CD4-positive, alpha-beta T cell (primary cell): ENCODE results near the gene TPP1. TPM values are rescaled to one million over a fixed set of nuclear protein-coding genes. Genes with fewer than 3 reads are reported as not detected.
A peak's percentile ranks its signal among the peaks of the same experiment; 100 is the strongest.

Experiments used
- ATAC-seq: fragments of 200-7000 bp; cut with Tn5 transposase; one replicate; pipeline ENCODE4 v1.10.0; 2022; ENCODE audit warnings: mild to moderate bottlenecking; ENCODE audit not compliant: poor library complexity
- CTCF ChIA-PET: fragments of 350-600 bp; sonication (Branson Sonifier 250); formaldehyde crosslinking; loops from one replicate; lab custom pipeline; 2021; ENCODE audit warnings: antibody characterized with exemption, inconsistent platforms; lab: Charles Lee
- POLR2A ChIA-PET: fragments of 350-600 bp; sonication (Branson Sonifier 250); formaldehyde crosslinking; loops from one replicate; lab custom pipeline; 2021; ENCODE audit warnings: antibody characterized with exemption, inconsistent platforms; lab: Charles Lee
- DNase-seq, 14 experiments: peaks; one replicate each; pipeline ENCODE4 v3.0.0-alpha.2; 2013 to 2020; ENCODE audit warnings: mixed read lengths in 2 of 14
- H3K27ac ChIP-seq, 2 donors: one replicate each; pipeline versions ENCODE4 v1.5.1 to v1.7.0; 2013; ENCODE audit warnings: low read length in 2 of 2, low read depth in 1 of 2, mild to moderate bottlenecking in 1 of 2
- H3K27me3 ChIP-seq, 2 experiments: 1 replicate in 1 of 2; 2 replicates in 1 of 2; pipeline versions ENCODE4 v1.6.1 to v1.7.0; 2013; ENCODE audit warnings: low read length in 2 of 2, control low read depth in 1 of 2, mild to moderate bottlenecking in 1 of 2, moderate library complexity in 1 of 2; ENCODE audit not compliant: insufficient read depth in 2 of 2, control insufficient read depth in 1 of 2
- H3K36me3 ChIP-seq: one replicate; pipeline ENCODE4 v1.6.1; 2013; ENCODE audit warnings: low read length, control low read depth; ENCODE audit not compliant: insufficient read depth
- H3K4me1 ChIP-seq: one replicate; pipeline ENCODE4 v1.6.1; 2013; ENCODE audit warnings: low read length, control low read depth; ENCODE audit not compliant: insufficient read depth
- H3K4me3 ChIP-seq: one replicate; pipeline ENCODE4 v1.5.1; 2013; ENCODE audit warnings: mild to moderate bottlenecking, low read length, moderate library complexity
- H3K9me3 ChIP-seq, 2 experiments: 1 replicate in 1 of 2; 2 replicates in 1 of 2; pipeline versions ENCODE4 v1.6.1 to v1.7.0; 2013; ENCODE audit warnings: low read length in 2 of 2, mild to moderate bottlenecking in 2 of 2, control low read depth in 1 of 2, moderate library complexity in 1 of 2; ENCODE audit not compliant: control insufficient read depth in 1 of 2, insufficient read depth in 1 of 2
- H3K27ac Mint-ChIP-seq: one replicate; pipeline ENCODE4 v1.8.0; 2020; ENCODE audit warnings: mixed read lengths
- H3K27me3 Mint-ChIP-seq: one replicate; pipeline ENCODE4 v1.8.0; 2021; ENCODE audit warnings: mixed read lengths
- H3K36me3 Mint-ChIP-seq: one replicate; pipeline ENCODE4 v1.8.0; 2021; ENCODE audit warnings: low read depth, mixed read lengths
- H3K4me1 Mint-ChIP-seq: one replicate; pipeline ENCODE4 v1.8.0; 2021; ENCODE audit warnings: low read depth, mixed read lengths
- H3K4me3 Mint-ChIP-seq: one replicate; pipeline ENCODE4 v1.8.0; 2020; ENCODE audit warnings: mild to moderate bottlenecking, mixed read lengths
- H3K9me3 Mint-ChIP-seq: one replicate; pipeline ENCODE4 v1.8.0; 2020; ENCODE audit warnings: mixed read lengths
- CTCF ChIP-seq: fragments of 200-600 bp; IDR thresholded peaks from one replicate; pipeline ENCODE4 v1.8.0; 2022; ENCODE audit warnings: antibody characterized with exemption, mild to moderate bottlenecking
- intact Hi-C, 2 experiments: fragments of 100-400 bp; cut with DNase I in 1 of 2; cut with micrococcal nuclease in 1 of 2; formaldehyde crosslinking; loops; one replicate each; pipeline versions ENCODE4 v1.15.1 to v1.9.0; 2023 to 2025; cut with DNase I, micrococcal nuclease
- total RNA-seq, 174 experiments: library from RNA in 2 of 174; stranded (reverse) in 2 of 174; gene quantifications; one replicate each; pipeline ENCODE4 v1.2.3 and lab custom pipeline; 2021 to 2026

Gene TPP1
- total RNA-seq, 2 experiments from 2014 or later, result 29.7 to 34.4 TPM

DNA sequence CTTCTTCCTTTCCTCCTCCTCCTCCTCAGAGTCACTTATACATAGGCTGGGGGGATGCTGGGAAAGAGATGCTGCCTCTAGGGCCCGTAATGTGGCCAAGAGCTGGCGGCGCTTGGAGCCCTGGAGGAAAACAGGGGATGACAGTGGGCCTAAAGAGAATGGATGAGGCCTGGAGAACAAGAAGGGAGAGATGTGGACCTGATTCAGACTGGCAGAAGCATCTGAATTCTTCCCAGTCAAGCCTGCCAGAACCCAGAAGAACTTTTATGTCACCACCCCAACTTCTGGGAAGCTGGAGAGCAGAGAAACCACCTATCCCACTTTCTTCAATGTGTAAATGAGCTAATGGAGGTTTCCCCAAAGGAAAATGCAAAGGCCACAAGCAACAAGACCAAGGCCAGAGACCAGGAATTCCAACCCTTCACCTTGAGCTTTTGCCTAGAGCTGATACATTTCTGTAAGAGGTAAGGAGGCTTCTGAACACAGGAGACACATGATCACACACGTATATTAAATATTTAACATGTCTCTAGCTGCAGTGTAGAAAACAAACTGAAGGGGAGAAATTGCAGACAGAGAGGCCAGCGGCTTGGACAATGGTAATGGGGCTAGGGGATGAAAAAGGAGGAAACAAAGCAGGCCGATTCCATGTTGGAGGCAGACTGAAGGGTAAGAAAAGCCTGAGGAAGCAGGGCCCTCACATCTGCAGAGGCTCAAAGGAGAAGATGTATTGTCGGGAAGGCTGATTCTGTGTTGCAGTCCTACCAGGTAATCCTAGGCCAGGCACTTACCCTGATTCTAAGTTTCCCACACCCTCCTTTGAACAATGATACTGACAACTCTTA is 16.9 kb downstream of the TPP1 start:
- ChIA-PET CTCF (interaction anchor here (1.2 kb wide), 1 partner anchor 103 kb away, joined by 4 read pairs; no protein-coding TSS in a partner anchor), POLR2A (interaction anchor here (0.8 to 4.0 kb wide), 7 partner anchors 9 to 121 kb away, joined by 3 to 57 read pairs (median 7); partner anchors contain the start of genes ARFIP2, MRPL17, TAF10 and TIMM10B)
- Mint-ChIP-seq H3K4me3 (no peak overlapping the region), H3K4me1 (peaks cover 23% of the 10 kb centered on the region), H3K36me3 (peaks cover 50% of the 10 kb centered on the region), H3K9me3 (no peaks in the 10 kb centered on the region), H3K27me3 (no peaks in the 10 kb centered on the region), H3K27ac (no peak overlapping the region)
- no peaks in the 10 kb centered on the region for H3K9me3 ChIP-seq
- peaks cover 61% of the 10 kb centered on the region for H3K4me1 ChIP-seq
- no peaks in the 10 kb centered on the region for H3K27me3 ChIP-seq
- peak overlapping the region; percentile 78 for H3K4me3 ChIP-seq
- ATAC-seq (no peak), DNase-seq (peak in 1 of 14 experiments; percentile 5)
- no peak for TF ChIP-seq CTCF
- peaks cover 39% of the 10 kb centered on the region for H3K36me3 ChIP-seq
- peak overlapping the region in 1 of 2 donors; percentile 73 for H3K27ac ChIP-seq
- intact Hi-C loops, result loop anchor here (2.0 to 5.0 kb wide), 6 partner anchors 16 to 1385 kb away; partner anchors contain the start of genes ARFIP2 (in 2 of the 2), TIMM10B (in 2 of the 2), CNGA4 (in 1 of the 2) and EIF3F (in 1 of the 2)

DNA sequence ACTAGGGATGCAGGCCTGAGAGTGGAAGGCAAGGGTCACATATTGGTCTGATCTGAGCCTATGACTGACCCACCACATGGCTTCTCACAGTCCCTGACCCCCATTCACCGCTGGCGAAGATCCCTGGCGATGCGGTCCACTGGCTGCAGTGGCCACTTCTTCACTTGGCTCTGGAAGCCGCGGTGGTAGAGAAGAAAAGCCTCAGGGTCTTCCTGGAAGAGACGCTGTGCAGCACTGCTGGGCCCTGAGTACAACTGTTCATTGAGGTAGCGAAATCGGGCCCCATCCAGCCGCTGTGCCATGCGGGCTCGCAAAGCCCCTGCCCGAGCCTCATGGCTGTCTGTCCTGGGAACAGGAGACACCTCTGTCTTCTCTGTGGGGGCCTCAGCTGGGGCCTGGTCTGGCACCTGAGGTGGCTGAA is 18.2 kb downstream of the TPP1 start:
- Mint-ChIP-seq H3K27me3 (no peaks in the 10 kb centered on the region), H3K4me3 (no peak overlapping the region), H3K4me1 (peaks cover 26% of the 10 kb centered on the region), H3K27ac (no peak overlapping the region), H3K9me3 (no peaks in the 10 kb centered on the region), H3K36me3 (peaks cover 57% of the 10 kb centered on the region)
- DNase-seq (peak in 1 of 14 experiments; percentile 6), ATAC-seq (no peak)
- intact Hi-C loops, result loop anchor here (5.0 kb wide), 5 partner anchors 119 to 1386 kb away; partner anchors contain the start of genes ARFIP2 (in 2 of the 2), TIMM10B (in 2 of the 2), CNGA4 (in 1 of the 2) and EIF3F (in 1 of the 2)
- peaks cover 50% of the 10 kb centered on the region for H3K36me3 ChIP-seq
- no peak for TF ChIP-seq CTCF
- H3K27ac ChIP-seq, result no peak overlapping the region
- ChIA-PET POLR2A (interaction anchor here (4.0 kb wide), 1 partner anchor 11 kb away, joined by 39 read pairs; the partner anchor contains the start of gene TAF10), CTCF (no interaction called here)
- no peaks in the 10 kb centered on the region for H3K27me3 ChIP-seq
- H3K9me3 ChIP-seq, result no peaks in the 10 kb centered on the region
- H3K4me3 ChIP-seq, result no peak overlapping the region
- H3K4me1 ChIP-seq, result peaks cover 49% of the 10 kb centered on the region

- ChIA-PET CTCF (no interaction called here), POLR2A (interaction anchor here (1.1 to 2.4 kb wide), 3 partner anchors 12 to 83 kb away, joined by 3 to 6 read pairs (median 5); partner anchors contain the start of genes MRPL17, TAF10 and TPP1)
- Histone ChIP-seq H3K4me1 (peaks cover 38% of the 10 kb centered on the region), H3K27ac (peak overlapping the region in 1 of 2 donors; percentile 9), H3K36me3 (peaks cover 60% of the 10 kb centered on the region), H3K9me3 (no peaks in the 10 kb centered on the region), H3K4me3 (no peak overlapping the region), H3K27me3 (no peaks in the 10 kb centered on the region)
- no peak for TF ChIP-seq CTCF
- Mint-ChIP-seq H3K4me3 (no peak overlapping the region), H3K9me3 (no peaks in the 10 kb centered on the region), H3K4me1 (peaks cover 33% of the 10 kb centered on the region), H3K27me3 (no peaks in the 10 kb centered on the region), H3K27ac (no peak overlapping the region), H3K36me3 (peaks cover 64% of the 10 kb centered on the region)
- intact Hi-C loops, result loop anchor here (5.0 to 10.0 kb wide), 6 partner anchors 65 to 1387 kb away; partner anchors contain the start of genes ARFIP2 (in 2 of the 2), TIMM10B (in 2 of the 2), CNGA4 (in 1 of the 2) and EIF3F (in 1 of the 2)
- ATAC-seq (no peak), DNase-seq (no peak)
Measured at GRCh38 chr11:6599881-6600390, 19.3 kb downstream of the TPP1 start.
